Measurements from ENCODE around the gene TLCD5. TPM values are rescaled to one million over a fixed set of nuclear protein-coding genes. Genes with fewer than 3 reads are reported as not detected.
A peak's percentile ranks its signal among the peaks of the same experiment; 100 is the strongest.

TLCD5 gene
- total RNA-seq, 1 experiment from 2014 or later = 11.1 TPM

DNA sequence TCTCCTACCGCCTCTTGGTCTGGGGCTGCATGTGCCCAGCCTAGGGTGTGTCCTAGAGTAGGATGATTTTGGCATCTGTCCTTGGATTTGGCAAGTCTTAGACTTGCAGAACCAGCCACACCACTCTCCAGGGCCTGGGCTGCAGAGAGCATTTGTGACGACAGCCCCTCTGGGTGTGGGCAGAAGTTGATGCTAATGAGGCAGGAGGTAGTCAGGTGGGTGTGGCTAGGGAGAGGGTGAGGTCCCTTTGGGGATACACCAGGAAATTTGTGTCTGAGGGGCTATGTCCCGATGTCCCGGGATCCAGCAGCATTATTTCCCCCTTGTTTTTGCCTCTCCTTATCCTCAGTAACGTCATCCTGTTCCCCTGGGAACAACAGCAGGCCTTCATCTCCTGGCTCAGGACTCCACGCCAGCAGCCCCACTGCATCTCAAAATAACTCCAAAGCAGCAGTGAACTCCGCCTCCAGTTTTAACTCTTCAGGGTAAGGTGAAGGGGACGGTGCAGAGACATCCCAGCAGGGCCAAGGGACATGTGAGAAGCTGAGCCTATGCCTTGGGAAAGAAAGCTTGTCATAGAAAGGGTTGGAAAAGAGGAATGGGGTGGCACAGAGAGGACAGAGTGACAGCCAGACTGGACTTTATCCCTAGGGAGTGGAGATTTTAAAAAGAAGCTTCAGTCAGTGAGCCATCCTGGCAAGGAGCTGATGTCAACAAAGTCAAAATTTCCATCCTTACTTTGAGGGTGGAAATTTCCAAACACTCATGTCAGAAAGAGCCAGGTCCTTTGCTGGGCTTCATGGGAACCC is 8.0 kb upstream of the TLCD5 start:
- ChIA-PET POLR2A (ENCODE audit: low non-redundant PET) (no interaction called here), CTCF (no interaction called here)
- no peaks in the 10 kb centered on the region for H3K4me1 ChIP-seq (ENCODE audit: insufficient read depth, low read length, poor library complexity, severe bottlenecking)
- H3K27ac ChIP-seq (ENCODE audit: low read depth, low read length, poor library complexity, severe bottlenecking) = no peak overlapping the region
- no TSS peak for BruUV-seq (replicated peaks)
- H3K36me3 ChIP-seq (ENCODE audit: insufficient read depth, low read length, poor library complexity, severe bottlenecking) = no peaks in the 10 kb centered on the region
- intact Hi-C loops (cut with micrococcal nuclease; ENCODE audit: unreplicated experiment) = no loop called here
- H3K9me3 ChIP-seq (ENCODE audit: low read depth, low read length, poor library complexity, severe bottlenecking) = no peaks in the 10 kb centered on the region
- no peaks in the 10 kb centered on the region for H3K27me3 ChIP-seq (replicated peaks; ENCODE audit: insufficient read depth, low read depth, low read length, poor library complexity)
- TF ChIP-seq EZH2 (IDR thresholded peaks at IDR 0.05; ENCODE audit: borderline replicate concordance, low read depth, low read length, poor library complexity, severe bottlenecking) = no peak
- DNase-seq (ENCODE audit: low spot score) = peak; percentile 33
- no peak overlapping the region for H3K4me3 ChIP-seq (ENCODE audit: low read depth, low read length, poor library complexity, severe bottlenecking)

DNA sequence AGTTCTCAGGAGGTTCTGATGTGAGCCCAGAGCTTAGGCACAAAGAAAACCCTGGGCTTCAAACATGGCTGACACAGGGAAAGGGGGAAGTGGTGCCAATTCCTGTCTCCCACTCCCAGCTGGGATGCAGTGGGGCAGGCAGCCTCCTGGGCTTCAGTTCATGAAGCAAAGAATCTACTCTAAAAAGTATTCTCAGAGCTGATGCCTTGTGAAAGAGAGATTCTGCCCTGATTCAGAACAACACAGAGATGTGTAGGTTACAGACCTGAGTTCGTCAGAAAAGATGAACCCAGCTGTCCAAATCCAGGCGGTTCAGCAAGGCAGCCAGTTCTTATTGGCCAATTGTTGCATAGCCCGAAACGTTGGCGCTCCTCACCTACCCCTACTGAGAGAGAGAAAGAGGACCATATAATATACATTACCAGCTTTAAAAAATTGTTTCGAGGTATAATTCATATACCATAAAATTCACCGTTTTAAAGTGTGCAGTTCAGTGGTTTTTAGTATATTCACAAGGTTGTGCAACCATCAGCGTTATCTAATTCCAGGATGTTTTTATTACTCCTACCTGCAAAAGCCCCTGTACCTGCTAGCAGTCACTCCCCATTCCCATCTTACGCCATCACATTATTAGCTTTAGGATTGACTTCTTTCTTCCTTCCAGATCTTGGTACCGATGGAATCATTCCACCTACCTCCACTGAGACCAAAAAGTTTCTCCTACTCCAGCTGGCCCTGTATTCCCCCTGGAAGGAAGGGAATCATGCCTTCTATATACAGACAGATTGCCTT is 7.2 kb upstream of the TLCD5 start:
- no peaks in the 10 kb centered on the region for H3K27me3 ChIP-seq (replicated peaks; ENCODE audit: insufficient read depth, low read depth, low read length, poor library complexity)
- ChIA-PET POLR2A (ENCODE audit: low non-redundant PET) (no interaction called here), CTCF (no interaction called here)
- no peaks in the 10 kb centered on the region for H3K9me3 ChIP-seq (ENCODE audit: low read depth, low read length, poor library complexity, severe bottlenecking)
- H3K36me3 ChIP-seq (ENCODE audit: insufficient read depth, low read length, poor library complexity, severe bottlenecking) = no peaks in the 10 kb centered on the region
- BruUV-seq (replicated peaks) = no TSS peak
- H3K4me3 ChIP-seq (ENCODE audit: low read depth, low read length, poor library complexity, severe bottlenecking) = no peak overlapping the region
- no peak overlapping the region for H3K27ac ChIP-seq (ENCODE audit: low read depth, low read length, poor library complexity, severe bottlenecking)
- no peaks in the 10 kb centered on the region for H3K4me1 ChIP-seq (ENCODE audit: insufficient read depth, low read length, poor library complexity, severe bottlenecking)
- intact Hi-C loops (cut with micrococcal nuclease; ENCODE audit: unreplicated experiment) = no loop called here
- TF ChIP-seq, protein P1, sequence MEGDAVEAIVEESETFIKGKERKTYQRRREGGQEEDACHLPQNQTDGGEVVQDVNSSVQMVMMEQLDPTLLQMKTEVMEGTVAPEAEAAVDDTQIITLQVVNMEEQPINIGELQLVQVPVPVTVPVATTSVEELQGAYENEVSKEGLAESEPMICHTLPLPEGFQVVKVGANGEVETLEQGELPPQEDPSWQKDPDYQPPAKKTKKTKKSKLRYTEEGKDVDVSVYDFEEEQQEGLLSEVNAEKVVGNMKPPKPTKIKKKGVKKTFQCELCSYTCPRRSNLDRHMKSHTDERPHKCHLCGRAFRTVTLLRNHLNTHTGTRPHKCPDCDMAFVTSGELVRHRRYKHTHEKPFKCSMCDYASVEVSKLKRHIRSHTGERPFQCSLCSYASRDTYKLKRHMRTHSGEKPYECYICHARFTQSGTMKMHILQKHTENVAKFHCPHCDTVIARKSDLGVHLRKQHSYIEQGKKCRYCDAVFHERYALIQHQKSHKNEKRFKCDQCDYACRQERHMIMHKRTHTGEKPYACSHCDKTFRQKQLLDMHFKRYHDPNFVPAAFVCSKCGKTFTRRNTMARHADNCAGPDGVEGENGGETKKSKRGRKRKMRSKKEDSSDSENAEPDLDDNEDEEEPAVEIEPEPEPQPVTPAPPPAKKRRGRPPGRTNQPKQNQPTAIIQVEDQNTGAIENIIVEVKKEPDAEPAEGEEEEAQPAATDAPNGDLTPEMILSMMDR (conservative IDR thresholded peaks at IDR 0.05; ENCODE audit: low read depth, low read length) = no peak
- TF ChIP-seq EZH2 (IDR thresholded peaks at IDR 0.05; ENCODE audit: borderline replicate concordance, low read depth, low read length, poor library complexity, severe bottlenecking) = no peak
- DNase-seq (ENCODE audit: low spot score) = no peak

DNA sequence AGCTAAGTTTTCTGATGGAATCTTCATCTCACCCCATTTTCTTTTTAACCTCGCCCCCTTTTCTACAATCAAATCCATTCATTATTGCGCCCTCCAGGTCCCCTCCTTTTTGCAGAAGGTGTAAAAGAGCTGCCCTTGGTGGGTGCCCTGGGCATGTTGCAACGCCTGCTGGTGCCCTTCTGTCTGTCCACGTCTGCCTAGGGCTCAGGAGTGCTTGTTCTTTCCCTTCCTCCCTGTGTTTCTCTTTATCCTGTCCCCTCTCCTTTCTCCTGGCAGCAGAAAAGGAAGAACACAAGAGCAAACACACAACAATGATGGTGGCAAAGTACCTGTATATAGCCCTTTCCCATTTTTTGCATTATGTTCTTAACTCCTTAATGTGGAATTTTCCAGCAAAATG is 6.2 kb upstream of the TLCD5 start:
- ChIA-PET POLR2A (ENCODE audit: low non-redundant PET) (no interaction called here), CTCF (interaction anchor here (0.6 kb wide), 1 partner anchor 68 kb away, joined by 3 read pairs; no protein-coding TSS in a partner anchor)
- no TSS peak for BruUV-seq (replicated peaks)
- intact Hi-C loops (cut with micrococcal nuclease; ENCODE audit: unreplicated experiment) = no loop called here
- no peaks in the 10 kb centered on the region for H3K36me3 ChIP-seq (ENCODE audit: insufficient read depth, low read length, poor library complexity, severe bottlenecking)
- no peaks in the 10 kb centered on the region for H3K27me3 ChIP-seq (replicated peaks; ENCODE audit: insufficient read depth, low read depth, low read length, poor library complexity)
- no peaks in the 10 kb centered on the region for H3K9me3 ChIP-seq (ENCODE audit: low read depth, low read length, poor library complexity, severe bottlenecking)
- DNase-seq (ENCODE audit: low spot score) = no peak
- H3K4me1 ChIP-seq (ENCODE audit: insufficient read depth, low read length, poor library complexity, severe bottlenecking) = no peaks in the 10 kb centered on the region
- no peak overlapping the region for H3K4me3 ChIP-seq (ENCODE audit: low read depth, low read length, poor library complexity, severe bottlenecking)
- H3K27ac ChIP-seq (ENCODE audit: low read depth, low read length, poor library complexity, severe bottlenecking) = no peak overlapping the region
- TF ChIP-seq EZH2 (IDR thresholded peaks at IDR 0.05; ENCODE audit: borderline replicate concordance, low read depth, low read length, poor library complexity, severe bottlenecking) = no peak
- TF ChIP-seq, protein P1 (conservative IDR thresholded peaks at IDR 0.05; ENCODE audit: low read depth, low read length) = no peak
